Psoas muscle (tissue), 8 donors: Measurements from ENCODE around the gene DLGAP3. TPM values are rescaled to one million over a fixed set of nuclear protein-coding genes. Genes with fewer than 3 reads are reported as not detected.

Source experiments
- ATAC-seq, 4 donors: fragments of 200-7000 bp; cut with Tn5 transposase; one replicate each; pipeline ENCODE4 v1.9.1; 2020; ENCODE audit warnings: moderate library complexity in 3 of 4, mild to moderate bottlenecking in 2 of 4
- DNase-seq, 2 donors: peaks; one replicate each; pipeline ENCODE4 v3.0.0-alpha.2; 2020
- H3K27ac ChIP-seq: fragments of 200-600 bp; one replicate; pipeline ENCODE4 v1.8.0; 2022
- H3K27me3 ChIP-seq, 3 donors: fragments of 200-600 bp in 1 of 3; one replicate each; pipeline versions ENCODE4 v1.6.1 to v1.8.0; 2013 to 2022; ENCODE audit warnings: low read length in 2 of 3, mild to moderate bottlenecking in 2 of 3, moderate library complexity in 1 of 3; ENCODE audit not compliant: insufficient read depth in 3 of 3
- H3K36me3 ChIP-seq, 2 donors: fragments of 200-600 bp in 1 of 2; one replicate each; pipeline versions ENCODE4 v1.6.1 to v1.8.0; 2013 to 2022; ENCODE audit warnings: low read depth in 1 of 2, mild to moderate bottlenecking in 1 of 2, moderate library complexity in 1 of 2; ENCODE audit not compliant: insufficient read depth in 1 of 2
- H3K4me1 ChIP-seq: fragments of 200-600 bp; one replicate; pipeline ENCODE4 v1.8.0; 2022
- H3K4me3 ChIP-seq: fragments of 200-600 bp; one replicate; pipeline ENCODE4 v1.8.0; 2022; ENCODE audit warnings: mild to moderate bottlenecking
- H3K9me3 ChIP-seq: fragments of 200-600 bp; one replicate; pipeline ENCODE4 v1.8.0; 2022
- WGBS, 3 donors: extraction: QIAGEN DNeasy Blood & Tissue Kit; methylation state at CpG; one replicate each; pipeline versions ENCODE4 v1.1.6 to v1.1.7; 2013; 5-methylcytosine and 5-hydroxymethylcytosine counted together
- intact Hi-C, 2 donors: fragments of 100-400 bp; cut with DNase I; formaldehyde crosslinking; loops; one replicate each; pipeline versions ENCODE4 v1.11.0 to v1.14.2; 2022
- polyA plus RNA-seq, 3 donors: library from polyadenylated mRNA; stranded (reverse); fragments of 200-250 nt; gene quantifications; one replicate each; pipeline ENCODE4 v1.2.3, GENCODE V29; 2013
- total RNA-seq, 4 donors: library from RNA; stranded (reverse); fragmentation: NEBNext Ultra II Directional in 2 of 4; extraction: Animal tissue kit (Norgen Biotek cat#: 25700) in 2 of 4; gene quantifications; one replicate each; pipeline versions ENCODE4 v1.2.1 to v1.2.4, GENCODE V29; 2021 to 2023
- TF ChIP-seq, protein P1 (sequence below): fragments of 200-600 bp; IDR thresholded peaks from one replicate; pipeline ENCODE4 v1.8.0; 2022; ENCODE audit warnings: antibody characterized with exemption
- donor health status: healthy with polysubstance abuse.
- donor health status: DM: no; HTN: no; CAD: no; lungs with moderate emphysema.
- donor health status: Bipolar disorder and iron deficiency.
- donor health status: healthy.
- donor health status: DM: yes; HTN: yes; CAD: no.
- donor health status: DM: no; HTN: no; CAD: no.
- donor health status: DM: no; HTN: no; CAD: no.
- donor health status: DM: yes; HTN: yes; CAD: no.

Gene DLGAP3
- total and polyA plus RNA-seq, 7 donors: 0.01 to 0.44 (median 0.08) TPM; not detected in 1

DNA sequence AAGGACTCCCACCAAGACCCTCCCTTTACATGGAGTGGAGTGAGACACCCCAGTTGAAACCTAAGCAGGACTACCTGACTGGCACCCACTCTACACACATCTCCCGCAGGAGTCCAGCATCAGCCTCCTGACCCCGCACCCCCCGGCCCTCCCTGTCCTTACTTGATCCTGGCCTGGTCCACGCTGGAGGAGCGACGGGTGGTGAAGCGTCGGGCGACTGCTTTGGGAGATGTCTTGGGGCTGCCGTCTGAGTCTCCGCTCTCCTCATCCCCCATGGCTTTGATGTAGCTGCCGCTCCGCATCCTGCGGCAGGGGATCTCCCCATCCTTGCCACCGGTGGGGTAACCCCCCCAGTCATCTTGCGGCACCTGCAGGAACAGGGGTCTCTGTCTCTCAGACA is 29.5 kb downstream of the DLGAP3 start:
- no peak for ATAC-seq
- TF ChIP-seq, protein P1, sequence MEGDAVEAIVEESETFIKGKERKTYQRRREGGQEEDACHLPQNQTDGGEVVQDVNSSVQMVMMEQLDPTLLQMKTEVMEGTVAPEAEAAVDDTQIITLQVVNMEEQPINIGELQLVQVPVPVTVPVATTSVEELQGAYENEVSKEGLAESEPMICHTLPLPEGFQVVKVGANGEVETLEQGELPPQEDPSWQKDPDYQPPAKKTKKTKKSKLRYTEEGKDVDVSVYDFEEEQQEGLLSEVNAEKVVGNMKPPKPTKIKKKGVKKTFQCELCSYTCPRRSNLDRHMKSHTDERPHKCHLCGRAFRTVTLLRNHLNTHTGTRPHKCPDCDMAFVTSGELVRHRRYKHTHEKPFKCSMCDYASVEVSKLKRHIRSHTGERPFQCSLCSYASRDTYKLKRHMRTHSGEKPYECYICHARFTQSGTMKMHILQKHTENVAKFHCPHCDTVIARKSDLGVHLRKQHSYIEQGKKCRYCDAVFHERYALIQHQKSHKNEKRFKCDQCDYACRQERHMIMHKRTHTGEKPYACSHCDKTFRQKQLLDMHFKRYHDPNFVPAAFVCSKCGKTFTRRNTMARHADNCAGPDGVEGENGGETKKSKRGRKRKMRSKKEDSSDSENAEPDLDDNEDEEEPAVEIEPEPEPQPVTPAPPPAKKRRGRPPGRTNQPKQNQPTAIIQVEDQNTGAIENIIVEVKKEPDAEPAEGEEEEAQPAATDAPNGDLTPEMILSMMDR: no peak
- H3K36me3 ChIP-seq: no peaks in the 10 kb centered on the region
- intact Hi-C loops: no loop called here
- no peaks in the 10 kb centered on the region for H3K4me1 ChIP-seq
- DNase-seq: no peak
- no peak overlapping the region for H3K27ac ChIP-seq
- 82 to 89% (median 87%) methylated on average over 16 of the region's 16 CpGs for WGBS, 3 donors
- H3K27me3 ChIP-seq: peaks cover 0 to 4% (median 3%) of the 10 kb centered on the region in 3 donors
- no peaks in the 10 kb centered on the region for H3K9me3 ChIP-seq
- no peak overlapping the region for H3K4me3 ChIP-seq

DNA sequence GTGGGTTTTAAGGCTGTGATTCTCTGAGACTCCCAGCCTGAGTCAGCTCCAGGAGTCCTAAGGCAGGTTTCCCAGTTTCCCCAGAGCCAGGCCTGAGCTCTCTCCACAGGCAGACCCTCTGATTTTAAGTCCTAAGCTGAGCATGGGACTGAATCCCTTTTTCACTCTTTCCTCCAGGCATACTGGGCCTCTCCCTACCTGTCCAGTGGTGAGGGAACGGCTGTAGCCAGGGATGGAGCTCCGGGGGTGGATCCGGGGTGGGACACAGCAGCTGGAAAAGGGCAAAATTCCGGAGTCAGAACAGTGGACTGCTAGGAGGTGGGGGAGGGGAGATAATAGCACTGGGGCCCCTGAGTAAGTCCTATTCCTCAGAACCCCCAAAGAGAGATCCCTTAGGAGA is 30.0 kb downstream of the DLGAP3 start:
- H3K9me3 ChIP-seq: no peaks in the 10 kb centered on the region
- TF ChIP-seq, protein P1: no peak
- peaks cover 0 to 4% (median 3%) of the 10 kb centered on the region in 3 donors for H3K27me3 ChIP-seq
- no peak for ATAC-seq
- H3K4me3 ChIP-seq: no peak overlapping the region
- intact Hi-C loops: no loop called here
- DNase-seq: no peak
- WGBS, 3 donors: 75 to 88% (median 79%) methylated on average over 4 of the region's 4 CpGs
- H3K27ac ChIP-seq: no peak overlapping the region
- no peaks in the 10 kb centered on the region for H3K4me1 ChIP-seq
- no peaks in the 10 kb centered on the region for H3K36me3 ChIP-seq

DNA sequence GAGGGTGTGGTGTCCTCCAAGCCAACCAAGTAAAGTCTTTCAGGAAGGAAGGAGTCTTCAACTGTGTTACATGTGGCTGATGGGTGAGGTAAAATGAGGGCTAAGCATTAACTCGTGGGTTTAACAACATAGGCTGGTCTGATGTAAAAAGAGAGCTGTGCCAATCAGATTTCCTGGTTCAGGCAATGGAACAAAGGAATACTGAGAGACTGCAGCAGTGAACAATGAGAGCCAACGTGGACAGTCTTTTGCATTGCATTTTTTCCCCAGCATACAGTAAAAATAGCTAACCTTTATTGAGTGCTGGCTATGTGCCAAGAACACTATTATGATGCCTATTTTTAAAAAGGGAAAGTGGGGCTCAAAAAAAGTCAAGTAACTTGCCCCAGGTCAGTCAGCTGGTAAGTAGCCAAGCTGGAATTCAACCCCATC is 31.1 kb downstream of the DLGAP3 start:
- DNase-seq (no peak), ATAC-seq (no peak)
- intact Hi-C loops: no loop called here
- H3K36me3 ChIP-seq: no peaks in the 10 kb centered on the region
- 13 to 21% (median 14%) methylated on average over 2 of the region's 2 CpGs for WGBS, 3 donors
- H3K27ac ChIP-seq: no peak overlapping the region
- no peak overlapping the region for H3K4me3 ChIP-seq
- no peaks in the 10 kb centered on the region for H3K4me1 ChIP-seq
- peaks cover 4% of the 10 kb centered on the region for H3K9me3 ChIP-seq
- TF ChIP-seq, protein P1: no peak
- peaks cover 0 to 4% (median 0%) of the 10 kb centered on the region in 3 donors for H3K27me3 ChIP-seq

DNA sequence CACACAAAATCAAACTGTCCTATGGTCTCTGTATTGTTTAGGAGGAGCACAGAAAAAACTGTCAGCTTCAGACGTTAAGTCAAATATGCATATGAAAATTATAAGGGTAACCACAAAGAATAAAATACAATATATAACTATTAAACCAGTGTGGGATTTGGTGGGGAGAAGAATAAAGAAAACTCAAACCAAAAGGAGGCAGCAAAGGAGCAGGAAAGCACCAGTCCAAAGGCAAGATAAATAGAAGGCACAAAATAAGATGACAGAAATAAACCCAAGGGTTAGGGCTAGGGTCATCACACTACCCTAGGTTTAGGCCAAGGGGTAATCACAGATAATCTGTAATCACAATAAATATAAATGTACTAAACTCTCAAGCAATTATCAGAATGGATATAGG is 32.8 kb downstream of the DLGAP3 start:
- Histone ChIP-seq H3K27me3 (peaks cover 0 to 3% (median 0%) of the 10 kb centered on the region in 3 donors), H3K36me3 (no peaks in the 10 kb centered on the region), H3K27ac (no peak overlapping the region), H3K9me3 (peaks cover 8% of the 10 kb centered on the region), H3K4me1 (no peaks in the 10 kb centered on the region), H3K4me3 (no peak overlapping the region)
- 48 to 68% (median 59%) methylated on average over 1 of the region's 1 CpG for WGBS, 3 donors
- ATAC-seq (no peak), DNase-seq (no peak)
- TF ChIP-seq, protein P1: no peak
- intact Hi-C loops: no loop called here

DNA sequence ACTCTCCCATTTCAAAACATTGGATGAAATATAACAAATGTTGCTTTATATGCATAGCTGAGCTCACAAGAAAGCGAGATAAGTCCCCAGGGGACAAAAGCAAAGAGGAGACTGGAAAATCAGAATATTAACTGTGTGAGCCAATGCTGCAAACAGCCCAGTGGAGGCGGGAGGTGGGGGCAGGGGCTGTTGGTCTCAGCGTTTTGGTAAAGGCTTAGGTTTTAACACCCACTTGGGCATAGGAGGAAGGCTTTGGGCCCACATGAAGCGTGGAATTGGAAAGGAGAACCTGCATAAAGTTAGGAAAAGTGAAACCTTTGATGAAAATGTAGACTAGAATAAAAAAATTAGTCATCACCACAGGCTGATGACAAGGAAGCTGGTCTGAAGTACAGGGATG is 39.7 kb downstream of the DLGAP3 start:
- no peak overlapping the region for H3K4me3 ChIP-seq
- ATAC-seq (no peak), DNase-seq (no peak)
- H3K9me3 ChIP-seq: peaks cover 8% of the 10 kb centered on the region
- H3K27ac ChIP-seq: no peak overlapping the region
- 33 to 39% (median 34%) methylated on average over 4 of the region's 4 CpGs for WGBS, 3 donors
- peaks cover 3 to 35% (median 10%) of the 10 kb centered on the region in 3 donors for H3K27me3 ChIP-seq
- no peaks in the 10 kb centered on the region for H3K36me3 ChIP-seq
- intact Hi-C loops: no loop called here
- TF ChIP-seq, protein P1: no peak
- H3K4me1 ChIP-seq: no peaks in the 10 kb centered on the region
